SU-DHL-6 (cell line): ENCODE data around the gene TM7SF3.

Experiments used
- EZH2phosphoT487 ChIP-seq: fragments of 200-600 bp; sonication (generic), shearing (Covaris generic); conservative IDR thresholded peaks from 2 replicates; pipeline ENCODE4 v1.6.1; 2018; ENCODE audit warnings: mild to moderate bottlenecking, antibody characterized with exemption, low read length, moderate library complexity, mixed read lengths
- TF ChIP-seq, protein P1 (sequence below): fragments of 200-600 bp; sonication (generic); IDR thresholded peaks from one replicate; pipeline ENCODE4 v1.5.1; 2017; ENCODE audit warnings: antibody characterized with exemption, mild to moderate bottlenecking, low read length, moderate library complexity; ENCODE audit not compliant: insufficient read depth, poor library complexity, severe bottlenecking

DNA sequence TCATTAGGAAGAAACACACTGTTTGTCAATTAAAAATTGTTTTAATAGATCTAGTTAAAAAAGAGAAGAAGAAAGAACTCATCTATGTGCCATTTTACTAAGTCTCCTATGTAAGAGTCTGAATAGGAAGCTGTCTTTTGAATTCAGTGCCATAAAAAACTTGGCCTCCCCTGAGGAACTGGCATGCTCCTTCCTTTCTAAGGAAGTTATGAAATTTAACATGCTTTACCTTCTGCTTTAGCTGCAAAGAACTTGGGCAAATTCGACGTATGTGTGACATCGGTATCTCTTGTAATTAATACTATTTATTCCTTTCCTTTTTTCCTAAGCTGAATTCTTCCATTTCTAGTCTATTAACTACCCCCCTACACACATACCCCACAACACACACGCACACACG, 12.5 kb downstream of the TM7SF3 start:
- TF ChIP-seq, protein P1, sequence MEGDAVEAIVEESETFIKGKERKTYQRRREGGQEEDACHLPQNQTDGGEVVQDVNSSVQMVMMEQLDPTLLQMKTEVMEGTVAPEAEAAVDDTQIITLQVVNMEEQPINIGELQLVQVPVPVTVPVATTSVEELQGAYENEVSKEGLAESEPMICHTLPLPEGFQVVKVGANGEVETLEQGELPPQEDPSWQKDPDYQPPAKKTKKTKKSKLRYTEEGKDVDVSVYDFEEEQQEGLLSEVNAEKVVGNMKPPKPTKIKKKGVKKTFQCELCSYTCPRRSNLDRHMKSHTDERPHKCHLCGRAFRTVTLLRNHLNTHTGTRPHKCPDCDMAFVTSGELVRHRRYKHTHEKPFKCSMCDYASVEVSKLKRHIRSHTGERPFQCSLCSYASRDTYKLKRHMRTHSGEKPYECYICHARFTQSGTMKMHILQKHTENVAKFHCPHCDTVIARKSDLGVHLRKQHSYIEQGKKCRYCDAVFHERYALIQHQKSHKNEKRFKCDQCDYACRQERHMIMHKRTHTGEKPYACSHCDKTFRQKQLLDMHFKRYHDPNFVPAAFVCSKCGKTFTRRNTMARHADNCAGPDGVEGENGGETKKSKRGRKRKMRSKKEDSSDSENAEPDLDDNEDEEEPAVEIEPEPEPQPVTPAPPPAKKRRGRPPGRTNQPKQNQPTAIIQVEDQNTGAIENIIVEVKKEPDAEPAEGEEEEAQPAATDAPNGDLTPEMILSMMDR = no peak
- TF ChIP-seq EZH2phosphoT487 = no peak
